ELF-1 (cell line): ENCODE data around the gene PLEKHF1.

Experiments
- DNase-seq: peaks from one replicate; pipeline ENCODE4 v3.0.0-alpha.2; 2016; ENCODE audit warnings: low read depth, low spot score

The PLEKHF1 gene

DNA sequence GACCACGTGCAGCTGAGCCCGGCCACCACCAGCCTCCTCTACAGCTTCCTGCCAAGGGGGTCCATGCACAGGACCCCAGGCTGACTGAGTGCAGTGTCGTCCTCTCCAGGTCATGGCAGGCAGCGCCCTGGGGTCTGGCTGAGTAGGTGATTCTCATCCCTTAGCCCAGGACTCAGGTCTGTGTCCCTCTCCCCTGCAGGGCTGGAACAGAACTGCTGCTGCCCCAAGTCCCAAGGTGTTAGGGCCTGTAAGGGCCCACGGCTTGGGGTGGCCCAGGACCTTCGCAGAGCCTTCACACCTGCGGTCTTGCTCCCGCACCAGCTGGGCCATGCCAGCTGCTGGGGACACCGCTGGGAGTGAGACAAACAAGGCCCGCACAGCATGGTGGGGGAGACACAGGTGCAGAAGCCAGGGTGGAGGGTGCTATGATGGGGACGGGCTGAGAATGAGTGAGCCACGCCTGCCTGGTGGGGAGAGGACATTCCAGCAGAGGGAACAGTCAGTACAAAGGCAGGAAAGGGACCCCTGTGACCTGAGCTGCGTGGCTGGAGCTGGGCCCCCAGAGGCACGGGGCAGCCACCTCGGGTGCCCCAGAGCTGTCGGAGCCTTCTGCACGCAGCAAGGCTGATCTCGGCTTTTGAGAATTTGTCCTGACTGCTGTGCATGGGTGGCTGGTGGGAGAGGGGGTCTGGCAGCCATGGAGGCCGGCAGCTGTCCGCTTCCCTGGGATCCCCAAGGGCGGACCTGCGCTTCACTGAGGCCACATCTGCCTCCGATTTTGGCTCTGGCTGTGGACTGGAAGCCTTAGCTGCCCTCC lies 11.9 kb downstream of the PLEKHF1 start:
- no peak for DNase-seq

- DNase-seq: peak; percentile 56
Observed at GRCh38 chr19:29678484-29679106, 13.3 kb downstream of the PLEKHF1 start.

DNA sequence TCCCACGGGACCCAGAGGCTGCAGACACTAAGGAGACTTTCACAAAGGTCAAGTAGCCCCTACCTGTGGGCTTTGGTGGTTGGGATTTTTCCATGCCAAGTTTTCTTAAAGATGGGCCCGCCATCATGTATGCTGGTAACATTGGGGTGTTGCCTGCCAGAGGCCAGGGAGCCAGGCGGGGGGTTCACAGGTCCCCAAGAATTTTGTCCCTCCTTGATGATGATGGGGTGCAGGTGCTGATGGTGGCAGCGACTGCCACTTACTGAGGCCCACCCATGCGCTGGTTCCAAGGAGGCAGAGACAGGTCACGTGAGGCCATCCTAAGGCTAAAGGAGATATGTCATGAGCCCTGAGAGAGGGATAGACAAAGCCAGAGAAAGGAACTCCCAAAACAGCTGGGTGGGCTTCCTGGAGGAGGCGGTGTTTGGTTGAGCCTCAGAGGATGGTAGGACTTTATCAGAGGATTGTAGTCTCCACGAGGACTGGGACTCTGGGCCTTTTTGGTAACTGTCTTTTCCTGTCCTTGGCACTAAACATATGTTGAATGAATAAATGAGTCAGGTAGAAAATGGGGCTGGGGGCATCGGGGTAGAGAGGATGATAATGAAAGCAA lies 14.4 kb downstream of the PLEKHF1 start:
- no peak for DNase-seq

- no peak for DNase-seq
Observed at GRCh38 chr19:29680447-29680846, 15.2 kb downstream of the PLEKHF1 start.

DNA sequence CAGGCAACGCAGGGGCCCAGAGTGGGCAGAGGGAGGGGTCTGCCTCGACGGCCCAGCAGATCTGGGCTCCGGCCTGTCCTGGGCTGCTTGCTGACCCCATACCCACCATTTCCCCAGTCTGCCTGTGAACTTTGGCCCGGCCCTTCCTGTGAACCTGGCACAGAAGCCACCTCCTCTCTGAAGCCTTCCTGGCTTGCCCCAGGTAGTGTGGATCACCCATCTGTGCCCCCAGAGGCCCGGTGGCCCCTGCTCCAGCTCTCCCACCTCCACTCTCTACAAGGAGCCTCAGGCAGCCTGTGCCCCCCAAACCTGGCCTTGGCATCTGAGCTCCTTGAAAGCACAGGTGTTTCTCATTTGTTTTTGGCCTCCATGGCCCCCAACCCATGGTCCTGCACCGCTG lies 15.7 kb downstream of the PLEKHF1 start:
- no peak for DNase-seq

DNA sequence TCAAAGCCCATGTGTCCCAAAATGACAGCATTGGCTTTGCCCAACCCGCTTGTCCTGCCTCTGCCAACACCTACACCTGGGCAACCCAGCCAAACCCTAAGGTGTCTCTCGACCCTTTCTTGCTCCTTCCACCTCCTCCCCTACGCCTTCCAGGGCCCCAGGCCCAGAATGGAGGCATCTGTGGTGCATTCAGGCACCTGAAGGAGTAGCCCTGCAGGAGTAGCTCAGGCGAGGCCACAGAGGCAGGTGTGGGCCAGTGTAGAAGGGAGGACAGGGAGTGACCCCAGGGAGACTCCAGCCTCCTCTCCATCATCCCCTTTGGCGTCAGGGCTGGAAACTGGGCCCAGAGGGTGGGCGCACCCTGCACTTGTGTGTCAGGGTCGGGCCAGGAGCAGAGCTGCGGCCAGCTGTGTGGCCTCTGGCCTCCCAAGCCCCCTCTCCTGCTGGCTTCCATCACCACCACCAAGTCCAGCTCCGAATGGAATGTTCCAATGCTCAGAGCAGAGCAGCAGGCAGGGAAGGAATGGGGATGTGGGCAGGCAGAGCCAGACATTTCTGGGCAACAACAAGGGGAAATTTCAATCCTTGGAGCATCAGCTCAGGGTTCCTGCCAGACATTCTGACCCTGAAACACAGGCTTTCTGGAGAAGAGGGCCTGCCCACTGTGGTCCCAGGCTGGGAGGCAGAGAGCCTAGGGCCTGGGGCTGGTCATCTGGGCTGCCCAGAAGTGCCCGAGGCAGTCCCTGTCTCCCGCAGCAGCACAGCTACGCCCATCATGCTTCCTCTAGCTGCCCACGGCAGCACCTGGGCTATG lies 16.4 kb downstream of the PLEKHF1 start:
- no peak for DNase-seq

DNA sequence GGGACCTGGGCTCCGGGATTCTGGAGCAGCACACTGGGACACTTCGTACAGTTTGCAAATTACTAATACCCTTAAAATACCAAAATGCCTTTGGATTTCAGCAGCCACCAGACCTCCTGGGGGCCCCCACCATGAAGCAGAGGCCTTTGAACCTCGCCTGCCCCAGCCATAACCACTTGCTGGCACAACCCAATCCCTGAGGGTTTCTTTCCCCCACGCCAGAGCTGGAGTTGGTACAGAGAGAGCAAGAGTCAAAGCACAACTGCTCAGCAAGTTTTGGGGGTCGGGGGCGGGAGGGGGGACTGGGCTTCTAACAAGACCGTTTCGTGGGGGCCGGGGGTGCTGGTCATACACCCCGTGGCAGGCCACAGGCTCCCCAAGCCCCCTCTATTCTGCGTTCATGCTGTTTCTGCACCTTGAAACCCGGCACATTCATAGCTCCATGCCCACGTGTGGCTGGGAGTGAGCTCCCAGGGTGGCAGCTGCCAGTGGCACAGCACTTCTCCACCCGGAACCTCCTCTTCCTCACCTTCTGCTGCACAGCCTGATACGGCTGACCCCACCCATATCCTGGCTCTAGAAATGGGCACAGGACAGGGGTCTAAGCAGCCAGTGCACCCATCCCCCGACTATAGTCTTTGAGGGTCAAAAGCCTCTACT lies 17.1 kb downstream of the PLEKHF1 start:
- no peak for DNase-seq

GRCh38 chr19:29683009-29683408 lies 17.7 kb downstream of the PLEKHF1 start:
- DNase-seq: no peak

DNA sequence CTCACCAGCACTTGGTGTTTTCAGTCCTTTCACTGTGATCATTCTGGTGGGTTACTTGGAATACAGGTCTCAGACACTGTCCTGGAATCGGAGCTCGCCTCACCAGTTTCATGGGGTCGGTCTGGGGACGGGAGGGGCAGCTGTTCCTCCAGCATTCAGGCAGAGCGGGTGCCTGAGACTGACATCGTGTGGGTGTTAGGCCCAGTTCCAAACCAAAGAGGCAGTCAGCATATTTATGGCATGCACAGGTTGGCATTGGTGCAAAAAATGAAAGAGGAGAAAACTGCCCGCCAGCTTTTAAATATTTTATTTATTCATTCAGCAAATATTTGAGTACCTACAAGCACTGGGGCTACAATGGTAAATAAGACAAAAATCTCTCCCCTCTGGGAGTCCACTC lies 20.1 kb downstream of the PLEKHF1 start:
- no peak for DNase-seq

GRCh38 chr19:29686285-29686805 lies 21.1 kb downstream of the PLEKHF1 start:
- DNase-seq: no peak

- no peak for DNase-seq
Observed at GRCh38 chr19:29687244-29687896, 22.1 kb downstream of the PLEKHF1 start.

DNA sequence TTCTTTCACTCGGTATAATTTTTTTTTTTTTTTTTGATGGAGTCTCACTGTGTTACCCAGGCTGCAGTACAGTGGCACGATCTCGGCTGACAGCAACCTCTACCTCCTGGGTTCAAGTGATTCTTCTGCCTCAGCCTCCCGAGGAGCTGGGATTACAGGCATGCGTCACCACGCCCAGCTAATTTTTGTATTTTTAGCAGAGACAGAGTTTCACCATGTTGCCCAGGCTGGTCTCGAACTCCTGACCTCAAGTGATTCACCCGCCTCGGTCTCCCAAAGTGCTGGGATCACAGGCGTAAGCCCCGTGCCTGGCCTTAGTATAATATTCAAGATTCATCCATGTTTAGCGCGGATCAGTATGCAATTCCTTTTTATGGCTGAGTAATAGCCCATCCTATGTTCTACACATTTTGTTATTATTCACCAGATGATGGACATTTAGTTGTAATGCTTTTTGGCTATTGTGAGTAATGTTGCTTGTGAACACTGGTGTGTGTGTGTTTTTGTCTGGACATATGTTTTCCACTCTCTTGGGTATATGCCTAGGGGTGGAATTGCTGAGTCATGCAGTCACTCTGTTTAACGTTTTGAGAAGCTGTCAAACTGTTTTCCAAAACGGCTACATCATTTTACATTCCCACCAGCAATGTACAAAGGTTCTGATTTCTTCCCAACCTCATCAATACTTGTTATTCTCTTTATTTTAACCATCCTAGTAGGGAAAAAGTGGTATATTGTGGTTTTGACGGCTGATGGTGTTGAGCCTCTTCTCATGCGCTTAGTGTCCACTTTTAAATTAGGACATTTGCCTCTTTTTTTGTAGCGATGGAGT lies 22.9 kb downstream of the PLEKHF1 start:
- DNase-seq: no peak

GRCh38 chr19:29690842-29691241 lies 25.6 kb downstream of the PLEKHF1 start:
- peak; percentile 72 for DNase-seq

DNA sequence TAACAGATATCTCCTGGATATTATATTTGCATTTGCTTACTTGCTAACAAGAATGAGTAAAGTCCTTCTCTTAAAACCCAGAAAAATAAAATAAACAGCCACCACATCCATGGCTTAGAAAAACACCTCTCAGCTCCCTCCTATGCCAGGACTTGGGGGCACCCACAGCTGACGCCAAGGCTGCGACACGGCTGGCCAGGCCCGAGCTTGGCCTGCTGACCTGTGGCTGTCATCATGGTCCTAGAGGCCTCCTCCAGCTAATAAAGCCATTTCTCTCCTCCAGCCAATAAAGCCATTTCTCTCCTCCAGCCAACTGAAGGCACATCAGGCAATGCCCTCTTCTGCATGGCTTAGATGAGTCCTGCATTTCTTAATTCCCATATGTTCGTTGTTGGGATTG lies 28.9 kb downstream of the PLEKHF1 start:
- DNase-seq: no peak

DNA sequence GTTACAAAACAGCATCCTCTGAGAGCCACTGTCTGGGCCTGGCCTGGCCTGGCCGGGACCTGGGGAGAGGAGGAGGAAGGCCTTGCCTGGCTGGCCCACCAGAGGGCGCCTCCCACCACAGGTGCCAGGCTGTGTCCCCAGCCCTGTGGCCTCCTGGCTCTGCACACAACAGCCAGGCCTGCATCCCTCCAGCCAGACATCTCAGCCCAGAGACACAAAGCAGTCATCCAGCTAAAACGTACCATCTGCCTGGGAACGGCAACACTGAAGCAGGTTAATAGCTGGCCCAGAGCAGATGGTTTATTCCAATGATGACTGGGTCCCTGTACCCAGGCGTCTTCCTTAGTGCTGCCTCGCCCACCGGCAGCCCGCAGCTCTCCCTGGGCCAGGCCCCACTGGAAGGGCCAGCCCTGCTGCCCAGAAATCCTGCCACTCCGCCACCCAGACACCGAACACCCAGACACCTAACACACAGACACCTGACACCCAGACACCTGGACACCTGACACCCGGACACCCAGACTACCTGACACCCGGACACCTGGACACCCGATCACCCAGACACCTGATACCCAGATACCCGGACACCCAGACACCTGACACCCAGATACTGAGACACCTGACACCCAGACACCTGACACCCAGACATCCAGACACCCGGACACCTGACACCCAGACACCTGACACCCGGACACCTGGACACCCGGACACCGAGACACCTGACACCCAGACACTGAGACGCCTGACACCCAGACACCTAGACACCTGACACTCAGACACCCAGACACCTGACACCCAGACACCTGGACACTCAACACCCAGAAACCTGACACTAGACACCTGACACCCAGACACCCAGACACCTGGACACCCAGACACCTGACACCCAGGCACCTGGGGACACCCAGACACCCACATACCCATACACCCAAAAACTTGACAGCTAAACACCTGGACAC lies 29.7 kb downstream of the PLEKHF1 start:
- DNase-seq: peak; percentile 92

GRCh38 chr19:29695765-29696564 lies 30.7 kb downstream of the PLEKHF1 start:
- no peak for DNase-seq

- DNase-seq: no peak
Observed at GRCh38 chr19:29696565-29696846, 31.2 kb downstream of the PLEKHF1 start.
